ENCODE results near the gene GPR132.

Gene GPR132

GRCh38 chr14:105059035-105059924 lies 6.0 kb downstream of the GPR132 start:
- no peak overlapping the region for H3K4me3 ChIP-seq (replicated peaks; ENCODE audit: low read depth, low read length)
- no peak for DNase-seq (ENCODE audit: low read depth)
- TF ChIP-seq, protein P1, sequence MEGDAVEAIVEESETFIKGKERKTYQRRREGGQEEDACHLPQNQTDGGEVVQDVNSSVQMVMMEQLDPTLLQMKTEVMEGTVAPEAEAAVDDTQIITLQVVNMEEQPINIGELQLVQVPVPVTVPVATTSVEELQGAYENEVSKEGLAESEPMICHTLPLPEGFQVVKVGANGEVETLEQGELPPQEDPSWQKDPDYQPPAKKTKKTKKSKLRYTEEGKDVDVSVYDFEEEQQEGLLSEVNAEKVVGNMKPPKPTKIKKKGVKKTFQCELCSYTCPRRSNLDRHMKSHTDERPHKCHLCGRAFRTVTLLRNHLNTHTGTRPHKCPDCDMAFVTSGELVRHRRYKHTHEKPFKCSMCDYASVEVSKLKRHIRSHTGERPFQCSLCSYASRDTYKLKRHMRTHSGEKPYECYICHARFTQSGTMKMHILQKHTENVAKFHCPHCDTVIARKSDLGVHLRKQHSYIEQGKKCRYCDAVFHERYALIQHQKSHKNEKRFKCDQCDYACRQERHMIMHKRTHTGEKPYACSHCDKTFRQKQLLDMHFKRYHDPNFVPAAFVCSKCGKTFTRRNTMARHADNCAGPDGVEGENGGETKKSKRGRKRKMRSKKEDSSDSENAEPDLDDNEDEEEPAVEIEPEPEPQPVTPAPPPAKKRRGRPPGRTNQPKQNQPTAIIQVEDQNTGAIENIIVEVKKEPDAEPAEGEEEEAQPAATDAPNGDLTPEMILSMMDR (IDR thresholded peaks at IDR 0.05; ENCODE audit: low read length, missing control alignments): no peak

- TF ChIP-seq, protein P1 (IDR thresholded peaks at IDR 0.05; ENCODE audit: low read length, missing control alignments): no peak
- no peak overlapping the region for H3K4me3 ChIP-seq (replicated peaks; ENCODE audit: low read depth, low read length)
- no peak for DNase-seq (ENCODE audit: low read depth)
Measured at GRCh38 chr14:105058521-105059034, 6.7 kb downstream of the GPR132 start.

- DNase-seq (ENCODE audit: low read depth): no peak
- TF ChIP-seq, protein P1 (IDR thresholded peaks at IDR 0.05; ENCODE audit: low read length, missing control alignments): no peak
- no peak overlapping the region for H3K4me3 ChIP-seq (replicated peaks; ENCODE audit: low read depth, low read length)
Measured at GRCh38 chr14:105056303-105056831, 8.9 kb downstream of the GPR132 start.

DNA sequence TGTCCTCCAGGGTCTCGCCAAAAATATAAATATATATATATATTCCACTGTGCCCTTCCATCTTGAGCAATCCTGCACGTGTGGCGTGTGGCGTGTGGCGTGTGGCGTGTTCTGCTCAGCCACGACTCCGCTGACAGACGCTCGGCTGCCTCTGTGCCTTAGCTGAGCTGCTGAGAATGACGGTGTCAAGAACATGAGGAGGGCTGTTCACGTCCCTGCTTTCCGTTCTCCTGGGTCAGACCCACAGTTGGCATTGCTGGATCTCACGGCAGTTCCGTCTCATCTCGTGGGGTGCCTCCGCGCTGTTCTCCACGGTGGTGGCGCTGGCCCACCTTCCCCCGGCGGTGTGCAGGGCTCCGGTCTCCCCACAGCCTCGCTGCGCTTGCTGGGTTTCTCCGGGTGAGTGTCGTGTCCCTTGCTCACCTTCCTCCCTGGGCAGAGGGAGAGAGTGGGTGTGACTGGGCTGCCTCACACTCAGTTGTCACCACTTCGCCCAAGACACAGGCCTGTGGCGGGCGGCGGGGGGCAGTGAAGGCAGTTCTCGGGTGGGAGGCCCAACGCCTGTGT lies 9.4 kb downstream of the GPR132 start:
- H3K4me3 ChIP-seq (replicated peaks; ENCODE audit: low read depth, low read length): no peak overlapping the region
- TF ChIP-seq, protein P1 (IDR thresholded peaks at IDR 0.05; ENCODE audit: low read length, missing control alignments): no peak
- no peak for DNase-seq (ENCODE audit: low read depth)

- DNase-seq (ENCODE audit: low read depth): no peak
Measured at GRCh38 chr14:105055334-105055733, 9.9 kb downstream of the GPR132 start.

GRCh38 chr14:105053996-105054395 lies 11.2 kb downstream of the GPR132 start:
- TF ChIP-seq, protein P1 (IDR thresholded peaks at IDR 0.05; ENCODE audit: low read length, missing control alignments): no peak
- no peak for DNase-seq (ENCODE audit: low read depth)
- no peak overlapping the region for H3K4me3 ChIP-seq (replicated peaks; ENCODE audit: low read depth, low read length)

More at GRCh38 chr14:105055334-105055733, 9.9 kb downstream of the GPR132 start:
- TF ChIP-seq, protein P1 (IDR thresholded peaks at IDR 0.05; ENCODE audit: low read length, missing control alignments): no peak
- H3K4me3 ChIP-seq (replicated peaks; ENCODE audit: low read depth, low read length): no peak overlapping the region
